Prostate gland (tissue), 2 donors: ENCODE results near the gene SSTR3. TPM values are rescaled to one million over a fixed set of nuclear protein-coding genes. Genes with fewer than 3 reads are reported as not detected.

Experiments used
- DNase-seq: peaks from one replicate; pipeline ENCODE4 v3.0.0-alpha.2; 2019; ENCODE audit warnings: low spot score
- H3K27ac ChIP-seq, 2 donors: fragments of 200-600 bp; sonication (generic); 2 replicates each; pipeline ENCODE4 v1.5.1; 2017 to 2019
- H3K27me3 ChIP-seq: fragments of 200-600 bp; sonication (generic); replicated peaks from 2 replicates; pipeline ENCODE4 v1.5.1; 2019; ENCODE audit not compliant: insufficient read depth
- H3K36me3 ChIP-seq, 2 donors: fragments of 200-600 bp; sonication (generic); 1 replicate in 1 of 2; 2 replicates in 1 of 2; pipeline versions ENCODE4 v1.5.1 to v1.8.1; 2017 to 2019
- H3K4me1 ChIP-seq: fragments of 200-600 bp; sonication (generic); replicated peaks from 2 replicates; pipeline ENCODE4 v1.5.1; 2019
- H3K4me3 ChIP-seq, 2 donors: fragments of 200-600 bp; sonication (generic); 2 replicates each; pipeline ENCODE4 v1.5.1; 2017 to 2019
- H3K9me3 ChIP-seq: fragments of 200-600 bp; sonication (generic); 2 replicates; pipeline ENCODE4 v1.5.1; 2017
- POLR2A ChIP-seq: fragments of 450-650 bp; IDR thresholded peaks from one replicate; pipeline ENCODE4 v1.6.1; 2016; ENCODE audit warnings: antibody characterized with exemption, mild to moderate bottlenecking
- POLR2AphosphoS5 ChIP-seq: sonication (generic); formaldehyde crosslinking; IDR thresholded peaks from one replicate; pipeline ENCODE4 v1.6.1; 2017; ENCODE audit warnings: antibody characterized with exemption
- WGBS: methylation state at CpG from one replicate; pipeline ENCODE4 v1.1.5; 2018; 5-methylcytosine and 5-hydroxymethylcytosine counted together
- intact Hi-C: fragments of 100-400 bp; cut with DNase I; formaldehyde crosslinking; loops from one replicate; pipeline ENCODE4 v1.14.2; 2022
- total RNA-seq, 2 donors: library from RNA; depleted of rRNA; stranded (reverse); fragments of >200 nt; gene quantifications; one replicate each; pipeline ENCODE4 v1.1.0, GENCODE V29; 2016
- TF ChIP-seq, protein P1 (sequence below), 4 experiments: fragments of 200-600 bp in 2 of 4; fragments of 450-650 bp in 2 of 4; sonication (generic) in 2 of 4; IDR thresholded peaks; 1 replicate in 3 of 4; 2 replicates in 1 of 4; pipeline ENCODE4 v1.5.1; 2016 to 2019; ENCODE audit warnings: antibody characterized with exemption in 4 of 4, mild to moderate bottlenecking in 2 of 4, moderate library complexity in 2 of 4

SSTR3 gene
- total RNA-seq, 2 donors from 2014 or later, result 46.4 TPM; not detected in 1

DNA sequence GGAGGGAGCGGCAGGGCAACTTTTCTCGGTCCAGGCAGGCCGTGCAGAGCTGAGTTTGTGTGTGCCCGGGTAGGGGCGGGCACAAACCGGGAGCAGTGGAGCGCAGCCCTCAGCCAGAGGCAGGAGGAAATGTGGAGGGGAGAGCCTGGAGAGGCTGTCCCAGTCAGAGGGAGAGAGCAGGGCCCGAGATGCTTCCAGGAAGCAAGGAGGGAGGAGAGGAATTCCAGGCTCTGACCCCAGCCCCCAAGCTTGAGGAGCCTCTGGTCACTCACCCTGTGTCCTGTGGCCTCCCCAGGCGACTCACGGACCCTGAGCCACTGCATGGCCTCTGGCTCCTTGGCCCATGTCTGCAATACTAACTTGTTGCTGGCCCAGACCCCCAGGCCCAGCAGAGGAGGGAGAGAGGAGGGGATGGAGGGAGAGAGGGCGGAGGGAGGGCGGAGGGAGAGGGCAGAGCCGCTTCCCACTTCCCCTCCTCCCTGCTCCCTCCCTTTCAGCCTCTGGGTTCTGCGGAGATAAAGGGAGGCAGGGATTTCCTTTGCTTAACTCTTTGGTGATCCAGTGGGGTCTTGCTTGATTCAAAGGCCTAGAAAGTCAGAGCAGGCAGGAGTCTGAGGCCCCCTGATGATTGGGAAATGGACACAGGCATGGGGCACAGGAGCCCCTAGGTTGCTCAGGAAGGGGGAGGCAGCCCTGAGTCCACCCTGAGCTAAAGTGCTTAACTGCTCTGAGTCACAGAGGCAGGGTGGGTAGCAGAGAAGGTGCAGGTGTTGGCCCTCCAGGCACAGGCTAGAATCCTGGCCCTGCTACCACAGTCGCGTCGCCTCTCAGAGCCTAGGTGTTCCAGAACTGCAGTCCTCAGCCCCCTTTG lies 24.2 kb downstream of the SSTR3 start, which contains the start of gene C1QTNF6:
TSS of gene C1QTNF6 (minus strand) at position 357 of the 871 bp plus-strand sequence. CDS start at position 323, 34 bp downstream.
- peak within 1 kb of the TSS in 1 of 2 donors; percentile 8 for H3K4me3 ChIP-seq
- DNase-seq, result no peak
- H3K36me3 ChIP-seq, result no peaks in the 10 kb centered on the region
- peaks cover 14% of the 10 kb centered on the region for H3K4me1 ChIP-seq
- peak within 1 kb of the TSS; percentile 72 to 83 for H3K27ac ChIP-seq
- no peaks in the 10 kb centered on the region for H3K27me3 ChIP-seq
- WGBS, result 17% methylated on average over 16 of the region's 17 CpGs
- no peak for TF ChIP-seq POLR2A
- no peak for TF ChIP-seq POLR2AphosphoS5
- TF ChIP-seq, protein P1, sequence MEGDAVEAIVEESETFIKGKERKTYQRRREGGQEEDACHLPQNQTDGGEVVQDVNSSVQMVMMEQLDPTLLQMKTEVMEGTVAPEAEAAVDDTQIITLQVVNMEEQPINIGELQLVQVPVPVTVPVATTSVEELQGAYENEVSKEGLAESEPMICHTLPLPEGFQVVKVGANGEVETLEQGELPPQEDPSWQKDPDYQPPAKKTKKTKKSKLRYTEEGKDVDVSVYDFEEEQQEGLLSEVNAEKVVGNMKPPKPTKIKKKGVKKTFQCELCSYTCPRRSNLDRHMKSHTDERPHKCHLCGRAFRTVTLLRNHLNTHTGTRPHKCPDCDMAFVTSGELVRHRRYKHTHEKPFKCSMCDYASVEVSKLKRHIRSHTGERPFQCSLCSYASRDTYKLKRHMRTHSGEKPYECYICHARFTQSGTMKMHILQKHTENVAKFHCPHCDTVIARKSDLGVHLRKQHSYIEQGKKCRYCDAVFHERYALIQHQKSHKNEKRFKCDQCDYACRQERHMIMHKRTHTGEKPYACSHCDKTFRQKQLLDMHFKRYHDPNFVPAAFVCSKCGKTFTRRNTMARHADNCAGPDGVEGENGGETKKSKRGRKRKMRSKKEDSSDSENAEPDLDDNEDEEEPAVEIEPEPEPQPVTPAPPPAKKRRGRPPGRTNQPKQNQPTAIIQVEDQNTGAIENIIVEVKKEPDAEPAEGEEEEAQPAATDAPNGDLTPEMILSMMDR (IDR thresholded peaks at IDR 0.05), result no peak
- intact Hi-C loops, result no loop called here
- H3K9me3 ChIP-seq, result no peaks in the 10 kb centered on the region

DNA sequence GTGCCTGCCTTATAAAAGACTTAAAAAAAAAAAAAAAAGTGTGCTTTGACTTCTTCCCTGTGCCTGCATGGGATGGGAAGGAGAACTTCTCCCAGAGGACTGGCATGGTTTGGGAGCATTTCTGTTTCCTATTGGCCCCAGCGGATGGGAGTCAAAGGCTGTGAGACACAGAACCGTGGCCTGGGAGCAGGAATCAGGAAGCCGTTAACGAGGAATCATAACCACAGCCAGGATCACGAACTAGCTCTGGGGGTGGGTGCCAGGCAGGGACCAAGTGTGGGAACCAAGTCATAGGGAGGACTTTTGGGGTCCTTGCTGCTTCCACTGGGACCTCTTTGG lies 24.8 kb downstream of the SSTR3 start:
- WGBS, result 0% methylated on average over 5 of the region's 5 CpGs
- H3K9me3 ChIP-seq, result no peaks in the 10 kb centered on the region
- no peak for DNase-seq
- H3K27me3 ChIP-seq, result no peaks in the 10 kb centered on the region
- TF ChIP-seq POLR2AphosphoS5 (no peak), POLR2A (no peak)
- TF ChIP-seq, protein P1 (IDR thresholded peaks at IDR 0.05), result no peak
- peak overlapping the region in 1 of 2 donors; percentile 8 for H3K4me3 ChIP-seq
- intact Hi-C loops, result no loop called here
- H3K36me3 ChIP-seq, result no peaks in the 10 kb centered on the region
- peak overlapping the region; percentile 72 to 83 for H3K27ac ChIP-seq
- peaks cover 14% of the 10 kb centered on the region for H3K4me1 ChIP-seq

DNA sequence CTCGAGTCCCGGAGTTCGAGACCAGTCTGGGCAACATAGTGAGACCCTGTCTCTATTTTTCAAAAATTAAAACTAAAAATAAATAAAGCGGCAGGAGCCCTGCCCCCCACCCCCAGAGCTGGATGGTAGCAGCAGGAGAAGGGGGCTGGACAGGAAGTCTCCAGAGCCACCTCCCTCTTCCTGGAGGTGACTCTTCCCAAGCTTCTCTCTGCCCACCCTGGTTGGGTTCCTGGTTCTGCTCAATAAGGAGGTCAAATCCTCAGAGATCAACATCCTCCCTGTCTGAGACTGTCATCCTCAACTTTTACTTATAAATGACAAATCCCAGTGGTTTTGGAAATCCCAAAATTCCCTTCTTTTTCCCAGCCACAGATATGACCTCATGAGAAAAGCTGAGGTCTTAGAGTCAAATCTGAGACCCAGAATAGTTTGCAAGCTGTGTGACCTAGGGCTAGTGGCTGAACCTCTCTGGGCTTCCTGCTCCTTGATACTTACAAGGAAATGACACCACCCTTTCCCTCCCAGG lies 25.2 kb downstream of the SSTR3 start:
- Histone ChIP-seq H3K27me3 (no peaks in the 10 kb centered on the region), H3K9me3 (no peaks in the 10 kb centered on the region), H3K27ac (peak overlapping the region; percentile 72 to 83), H3K4me3 (no peak overlapping the region), H3K4me1 (peaks cover 14% of the 10 kb centered on the region), H3K36me3 (no peaks in the 10 kb centered on the region)
- DNase-seq, result no peak
- TF ChIP-seq POLR2AphosphoS5 (no peak), POLR2A (no peak)
- TF ChIP-seq, protein P1 (IDR thresholded peaks at IDR 0.05), result no peak
- 92% methylated on average over 4 of the region's 4 CpGs for WGBS
- intact Hi-C loops, result no loop called here

DNA sequence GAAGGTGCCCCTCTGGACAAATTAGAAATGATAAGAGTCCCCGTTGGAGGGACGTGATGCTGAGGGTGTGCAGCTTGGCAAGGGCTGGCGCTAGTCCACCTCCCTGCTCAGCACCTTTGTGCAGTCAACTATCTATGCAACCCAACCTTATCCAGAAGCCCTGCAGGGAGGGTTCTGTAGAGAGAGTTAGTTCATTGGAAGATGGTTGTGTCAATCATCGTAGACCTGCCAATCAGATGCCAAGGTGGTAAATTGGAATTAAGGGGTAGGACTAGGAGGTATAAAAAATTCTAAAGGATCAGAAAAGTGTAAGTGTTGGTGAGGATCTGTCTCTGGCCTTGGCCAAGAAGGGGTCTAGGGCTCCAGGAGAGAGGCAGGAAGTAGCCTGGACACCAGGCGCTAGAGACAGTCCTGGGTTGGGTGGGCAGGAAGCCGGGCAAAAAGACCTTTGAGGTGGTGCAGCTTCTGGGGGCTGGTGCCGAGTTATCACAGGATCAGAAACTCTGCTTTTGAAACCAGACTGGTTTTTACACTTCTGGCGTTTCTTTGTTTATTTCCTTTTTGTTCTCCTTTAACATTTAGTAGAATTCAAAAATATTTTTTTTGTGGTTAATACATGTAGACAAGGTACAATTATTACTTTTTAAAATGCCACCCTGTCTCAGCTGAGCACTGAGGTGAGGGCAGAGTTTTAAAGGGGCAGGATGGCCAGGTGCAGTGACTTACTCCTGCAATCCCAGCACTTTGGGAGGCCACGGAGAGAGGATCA lies 25.9 kb downstream of the SSTR3 start:
- 84% methylated on average over 9 of the region's 9 CpGs for whole genome bisulfite sequencing
- no peaks in the 10 kb centered on the region for H3K9me3 ChIP-seq
- intact Hi-C loops, result no loop called here
- H3K36me3 ChIP-seq, result no peaks in the 10 kb centered on the region
- no peak for DNase-seq
- H3K27ac ChIP-seq, result peak overlapping the region in 1 of 2 donors; percentile 72
- no peaks in the 10 kb centered on the region for H3K27me3 ChIP-seq
- peaks cover 14% of the 10 kb centered on the region for H3K4me1 ChIP-seq
- no peak overlapping the region for H3K4me3 ChIP-seq
- TF ChIP-seq POLR2A (no peak), POLR2AphosphoS5 (no peak)

DNA sequence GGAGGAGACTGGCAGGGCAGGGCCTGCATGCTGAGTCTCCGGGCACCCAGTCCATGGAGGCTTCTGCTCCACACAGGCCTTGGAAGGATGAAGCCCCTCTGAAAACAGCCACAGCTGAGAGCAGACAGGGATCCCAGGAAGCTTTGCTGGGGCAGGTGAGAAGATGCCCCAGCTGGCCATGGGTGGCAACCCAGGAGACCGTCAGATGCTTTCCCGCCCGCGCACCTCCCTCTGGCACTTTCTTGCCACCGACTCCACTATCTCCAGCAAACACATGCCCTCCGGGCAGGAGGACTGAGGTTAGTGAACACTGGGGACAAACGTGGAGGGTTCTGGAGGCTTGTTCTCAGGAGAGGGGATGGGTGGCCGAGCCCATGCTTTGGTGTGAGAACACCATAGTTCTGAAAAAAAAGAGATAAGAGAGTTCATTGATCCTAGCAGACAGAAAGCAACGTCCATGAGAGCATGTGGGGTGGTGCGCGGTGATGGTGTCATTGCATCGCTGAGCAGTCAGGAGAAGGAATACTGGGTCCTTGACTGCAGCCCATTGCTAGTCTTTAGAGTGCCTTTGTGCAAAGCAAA lies 26.5 kb downstream of the SSTR3 start:
- Histone ChIP-seq H3K4me1 (peaks cover 14% of the 10 kb centered on the region), H3K27ac (no peak overlapping the region), H3K9me3 (no peaks in the 10 kb centered on the region), H3K27me3 (no peaks in the 10 kb centered on the region), H3K36me3 (no peaks in the 10 kb centered on the region), H3K4me3 (no peak overlapping the region)
- intact Hi-C loops, result no loop called here
- DNase-seq, result no peak
- TF ChIP-seq POLR2A (no peak), POLR2AphosphoS5 (no peak)
- TF ChIP-seq, protein P1 (IDR thresholded peaks at IDR 0.05), result no peak
- 87% methylated on average over 13 of the region's 13 CpGs for WGBS
